GM19240 (cell line): ENCODE measurements around the gene TMEM198.

Experiments
- DNase-seq: peaks from one replicate; pipeline ENCODE4 v3.0.0; 2011; ENCODE audit warnings: low spot score; ENCODE audit not compliant: insufficient read length

The TMEM198 gene

DNA sequence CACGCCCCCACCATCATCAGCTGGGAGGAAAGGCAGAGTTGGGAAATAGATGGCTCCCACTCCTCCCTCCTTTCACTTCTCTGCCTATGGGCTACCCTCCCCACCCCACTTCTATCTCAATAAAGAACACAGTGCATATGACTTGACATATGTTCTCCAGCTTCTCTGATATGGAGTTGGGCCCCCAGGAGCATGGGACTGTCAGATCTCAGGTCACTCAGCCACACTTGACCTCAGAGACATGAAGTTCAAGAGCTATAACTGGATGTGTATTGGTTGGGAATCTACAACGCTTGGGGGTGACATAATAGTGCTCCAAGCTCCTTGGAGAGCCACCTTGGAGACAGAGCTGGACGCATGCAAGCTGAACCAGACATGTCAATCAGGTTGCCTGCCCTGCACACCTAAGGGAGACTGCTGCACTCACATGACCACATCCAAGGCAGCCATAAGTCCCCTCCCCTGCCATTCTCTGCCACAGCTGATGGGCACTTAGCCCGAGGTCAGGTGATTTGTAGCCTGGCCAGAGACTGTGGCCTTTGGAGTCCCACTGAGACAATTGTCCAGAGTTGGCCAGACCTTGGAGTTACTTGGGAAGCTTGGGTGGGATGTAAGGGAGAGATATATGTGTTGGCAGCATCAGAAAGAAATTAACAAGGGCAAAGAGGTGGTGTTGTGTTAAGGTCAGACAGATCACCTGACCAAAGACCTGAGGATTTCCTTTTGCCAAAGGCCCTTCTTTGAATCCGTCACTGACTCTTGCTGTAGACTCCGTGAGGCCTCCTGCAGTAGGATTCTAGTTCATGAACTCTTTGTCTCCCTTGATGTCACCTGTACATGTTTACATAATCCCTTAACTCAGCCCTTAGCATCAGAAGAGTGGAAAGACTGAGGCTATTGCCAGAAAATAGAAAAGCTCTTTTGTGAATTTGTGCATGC, 32.0 kb downstream of the TMEM198 start:
- no peak for DNase-seq

- DNase-seq: no peak
These were observed 32.9 kb downstream of the TMEM198 start for GRCh38 chr2:219576505-219577388.

DNA sequence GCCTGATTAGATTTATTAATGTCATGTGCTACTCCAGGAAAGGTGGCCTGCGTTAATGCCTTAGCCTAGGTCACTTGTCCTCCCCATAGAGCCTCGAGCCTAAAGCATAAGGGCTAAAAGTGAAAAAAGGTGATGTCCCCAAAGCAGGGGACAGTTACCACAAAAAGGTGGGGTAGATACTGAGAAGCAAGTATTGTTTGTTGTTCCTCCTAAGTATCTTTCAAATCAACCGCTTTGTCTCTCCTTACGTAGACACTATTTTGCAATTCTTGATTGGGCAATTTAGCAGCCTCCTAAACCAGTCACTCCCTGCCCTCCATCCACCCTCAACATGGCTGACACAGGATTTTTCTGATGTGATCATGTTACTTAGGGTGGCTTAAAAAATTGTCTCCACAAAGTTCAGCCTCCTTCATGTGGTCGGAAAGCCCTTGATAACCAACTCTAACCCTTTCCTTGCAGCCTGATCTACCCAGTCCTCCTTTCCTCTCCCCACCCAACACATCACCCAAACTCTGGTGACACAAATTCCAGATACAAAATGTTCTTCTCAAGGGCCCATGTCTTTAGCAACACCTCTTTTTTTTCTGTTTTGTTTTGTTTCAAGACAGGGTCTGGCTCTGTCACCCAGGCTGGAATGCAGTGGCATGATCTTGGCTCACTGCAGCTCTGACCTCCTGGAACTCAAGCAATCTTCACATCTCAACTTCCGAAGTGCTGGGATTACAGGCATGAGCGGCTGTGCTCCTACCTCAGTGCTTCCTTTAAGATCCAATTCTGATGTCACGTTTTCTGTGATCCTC, 35.2 kb downstream of the TMEM198 start:
- no peak for DNase-seq

DNA sequence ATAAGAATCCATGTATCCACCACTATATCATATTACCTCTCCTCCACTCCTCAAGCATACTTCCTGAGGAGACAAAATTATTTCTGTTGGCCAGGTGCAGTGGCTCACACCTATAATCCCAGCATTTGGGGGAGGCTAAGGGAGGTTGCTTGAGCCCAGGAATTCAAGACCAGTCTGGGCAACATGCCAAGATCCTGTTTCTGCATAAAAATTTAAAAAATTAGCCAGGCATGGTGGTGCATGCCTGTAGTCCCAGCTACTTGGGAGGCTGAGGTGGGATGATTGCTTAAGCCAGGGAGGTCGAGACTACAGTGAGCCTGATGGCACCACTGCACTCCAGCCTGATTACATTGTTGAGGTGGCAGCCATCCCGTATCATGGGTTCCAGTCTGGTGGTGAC, 37.5 kb downstream of the TMEM198 start:
- DNase-seq: no peak

DNA sequence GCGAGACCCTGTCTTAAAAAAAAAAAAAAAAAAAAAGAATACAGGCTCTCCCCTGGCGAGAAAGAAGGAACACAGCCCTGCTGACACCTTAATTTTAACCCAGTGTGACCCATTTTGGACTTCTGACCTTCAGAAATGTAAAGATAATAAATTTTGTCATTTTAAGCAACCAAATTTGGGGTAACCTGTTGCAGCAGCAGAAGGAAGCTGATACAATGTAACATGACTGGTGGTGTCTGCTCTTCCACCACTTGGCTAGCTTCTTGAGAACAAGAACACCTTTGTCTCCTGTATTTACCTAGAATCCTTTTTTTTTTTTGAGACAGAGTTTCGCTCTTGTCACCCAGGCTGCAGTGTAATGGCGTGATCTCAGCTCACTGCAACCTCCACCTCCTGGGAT, 47.3 kb downstream of the TMEM198 start:
- DNase-seq: no peak

- no peak for DNase-seq
These were observed 48.9 kb downstream of the TMEM198 start for GRCh38 chr2:219592736-219593135.

- no peak for DNase-seq
These were observed 49.3 kb downstream of the TMEM198 start for GRCh38 chr2:219593154-219593553.

DNA sequence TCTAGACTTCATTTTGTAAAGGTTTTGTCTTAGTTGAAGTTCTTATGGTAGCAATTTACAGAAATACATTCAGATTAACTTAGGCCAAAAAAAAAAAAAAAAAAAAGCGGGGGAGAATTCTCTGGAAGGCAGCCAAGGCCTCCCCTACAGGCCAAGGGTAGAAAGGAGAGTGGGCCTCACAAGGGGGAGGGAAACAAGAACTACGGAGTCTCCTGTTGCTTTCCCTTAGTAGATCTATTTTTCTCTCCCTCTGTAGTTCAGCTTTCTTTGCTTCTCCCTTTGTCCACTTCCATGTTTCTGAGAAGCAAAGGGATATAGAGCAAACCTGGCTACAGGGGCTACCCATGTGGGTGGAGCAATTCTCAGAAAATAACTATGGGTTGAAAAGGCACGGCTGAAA, 51.4 kb downstream of the TMEM198 start:
- no peak for DNase-seq

- DNase-seq: no peak
These were observed 53.2 kb downstream of the TMEM198 start for GRCh38 chr2:219596954-219597551.

GRCh38 chr2:219597552-219598307, 53.9 kb downstream of the TMEM198 start, which contains the start of gene STK11IP:
TSS of gene STK11IP (plus strand) at chr2:219597857. CDS start at chr2:219598120, 263 bp downstream.
- peak; percentile 99 for DNase-seq

DNA sequence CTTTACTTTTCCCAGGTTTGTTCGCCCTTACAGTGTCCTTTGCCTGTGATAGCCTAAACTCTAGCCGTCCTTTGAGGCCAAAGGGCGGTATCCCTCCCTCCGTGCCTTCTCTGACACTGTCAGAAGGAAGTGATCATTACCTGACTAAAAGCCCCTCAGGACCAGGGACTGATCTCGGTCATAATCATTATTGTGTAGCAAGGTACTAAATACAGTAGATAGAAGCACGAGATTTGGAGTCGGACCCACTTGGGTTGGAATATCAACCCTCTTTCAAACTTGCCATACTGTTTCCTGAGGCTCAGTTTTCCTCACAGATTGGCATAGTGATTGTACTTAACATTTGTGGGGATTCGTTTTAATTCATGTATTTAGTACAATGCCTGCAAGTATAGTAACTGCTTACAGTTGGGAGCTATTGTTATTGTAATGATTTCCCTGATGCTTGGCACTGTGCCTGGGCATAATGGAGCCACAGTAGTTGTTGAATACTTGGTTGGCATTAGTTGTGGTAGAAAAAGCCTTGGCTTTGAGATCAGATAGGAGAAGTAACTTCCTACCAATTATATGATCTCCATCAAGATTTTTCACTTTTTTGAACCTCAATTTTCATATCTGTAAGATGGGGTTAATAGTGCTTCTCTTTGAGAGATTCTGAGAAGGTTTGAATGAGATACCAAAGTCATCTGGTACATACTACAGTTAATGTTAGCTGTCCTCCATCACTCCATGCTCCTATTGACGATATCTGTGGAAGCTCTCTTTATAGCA, 54.7 kb downstream of the TMEM198 start:
- DNase-seq: no peak
